MM.1S (cell line): Measurements from ENCODE around the gene KIAA1191.

Experiments
- DNase-seq: peaks from one replicate; pipeline ENCODE4 v3.0.0-alpha.2; 2015
- H2AFZ ChIP-seq: fragments of 300-600 bp; sonication (generic); 2 replicates; pipeline ENCODE4 v1.6.0; 2016; ENCODE audit warnings: antibody characterized with exemption, low read length
- H3F3A ChIP-seq: fragments of 300-600 bp; sonication (generic); 2 replicates; pipeline ENCODE4 v1.6.1; 2016; ENCODE audit warnings: mild to moderate bottlenecking, antibody characterized with exemption, low read length, moderate library complexity, mixed read lengths; ENCODE audit not compliant: insufficient read depth
- H3K27ac ChIP-seq: fragments of 300-600 bp; sonication (generic); 2 replicates; pipeline ENCODE4 v1.5.1; 2016; ENCODE audit warnings: mild to moderate bottlenecking, low read length
- H3K27me3 ChIP-seq: fragments of 300-600 bp; sonication (generic); replicated peaks from 2 replicates; pipeline ENCODE4 v1.6.0; 2016; ENCODE audit warnings: low read length; ENCODE audit not compliant: insufficient read depth
- H3K36me3 ChIP-seq: fragments of 300-600 bp; sonication (generic); replicated peaks from 2 replicates; pipeline ENCODE4 v1.6.1; 2016; ENCODE audit warnings: mild to moderate bottlenecking, low read length, mixed read lengths; ENCODE audit not compliant: insufficient read depth
- H3K4me1 ChIP-seq: fragments of 300-600 bp; sonication (generic); 2 replicates; pipeline ENCODE4 v1.6.1; 2016; ENCODE audit warnings: low read length, mixed read lengths
- H3K4me2 ChIP-seq: fragments of 300-600 bp; sonication (generic); 2 replicates; pipeline ENCODE4 v1.6.0; 2016; ENCODE audit warnings: low read depth, low read length
- H3K4me3 ChIP-seq: fragments of 300-600 bp; sonication (generic); 2 replicates; pipeline ENCODE4 v1.5.1; 2016; ENCODE audit warnings: low read length, mixed read lengths
- H3K79me2 ChIP-seq: fragments of 300-600 bp; sonication (generic); 2 replicates; pipeline ENCODE4 v1.6.1; 2016; ENCODE audit warnings: mixed run types, low read length, mixed read lengths
- H3K9ac ChIP-seq: fragments of 300-600 bp; sonication (generic); 2 replicates; pipeline ENCODE4 v1.6.1; 2016; ENCODE audit warnings: low read length, mixed read lengths
- H3K9me2 ChIP-seq: fragments of 300-600 bp; sonication (generic); replicated peaks from 2 replicates; pipeline ENCODE4 v1.6.1; 2016; ENCODE audit warnings: mild to moderate bottlenecking, low read length, mixed read lengths; ENCODE audit not compliant: insufficient read depth
- H3K9me3 ChIP-seq: fragments of 300-600 bp; sonication (generic); replicated peaks from 2 replicates; pipeline ENCODE4 v1.6.1; 2016; ENCODE audit warnings: mild to moderate bottlenecking, low read length, mixed read lengths; ENCODE audit not compliant: insufficient read depth
- H4K20me1 ChIP-seq: fragments of 300-600 bp; sonication (generic); 2 replicates; pipeline ENCODE4 v1.6.1; 2016; ENCODE audit warnings: mild to moderate bottlenecking, low read length, moderate library complexity, mixed read lengths; ENCODE audit not compliant: insufficient read depth
- CTCF ChIP-seq: fragments of 300-600 bp; sonication (generic); IDR thresholded peaks from 2 replicates; pipeline ENCODE4 v1.5.1; 2016; ENCODE audit warnings: antibody characterized with exemption, low read length, mixed read lengths
- EZH2 ChIP-seq: fragments of 300-600 bp; sonication (generic); optimal IDR thresholded peaks from 2 replicates; pipeline ENCODE3; 2017; ENCODE audit warnings: low read depth, mild to moderate bottlenecking, antibody characterized with exemption, low read length, mixed read lengths
- EZH2phosphoT487 ChIP-seq: fragments of 300-600 bp; sonication (generic); IDR thresholded peaks from 2 replicates; pipeline ENCODE4 v1.6.1; 2018; ENCODE audit warnings: antibody characterized with exemption, low read length

The KIAA1191 gene

GRCh38 chr5:176362233-176362490 is 598 bp upstream of the KIAA1191 start:
- H2AFZ ChIP-seq, result peak overlapping the region; percentile 85
- H3K4me3 ChIP-seq, result peak overlapping the region; percentile 95
- H3K9ac ChIP-seq, result peak overlapping the region; percentile 3; the same call in 1 of the 2 replicates
- no peaks in the 10 kb centered on the region for H3K9me3 ChIP-seq
- TF ChIP-seq EZH2, result no peak
- TF ChIP-seq EZH2phosphoT487, result no peak
- TF ChIP-seq CTCF, result no peak
- DNase-seq, result no peak
- peaks cover 20% of the 10 kb centered on the region for H3K27me3 ChIP-seq
- H4K20me1 ChIP-seq, result no peaks in the 10 kb centered on the region
- no peaks in the 10 kb centered on the region for H3K36me3 ChIP-seq
- no peak overlapping the region for H3K27ac ChIP-seq
- H3K9me2 ChIP-seq, result no peaks in the 10 kb centered on the region
- peaks cover 27% of the 10 kb centered on the region for H3K79me2 ChIP-seq
- peak overlapping the region; percentile 77 for H3K4me2 ChIP-seq
- 0 out of 2 replicates have a peak, but pooled peaks cover 5% of the 10 kb centered on the region for H3K4me1 ChIP-seq
- H3F3A ChIP-seq, result no peaks in the 10 kb centered on the region; the same call in 1 of the 2 replicates

GRCh38 chr5:176360894-176361436 is 599 bp downstream of the KIAA1191 start:
- no peaks in the 10 kb centered on the region for H3K36me3 ChIP-seq
- H3K4me3 ChIP-seq, result peak overlapping the region; percentile 95
- H3K9me2 ChIP-seq, result no peaks in the 10 kb centered on the region
- peak overlapping the region; percentile 79 for H3K9ac ChIP-seq
- H3K79me2 ChIP-seq, result peaks cover 36% of the 10 kb centered on the region
- peak overlapping the region; percentile 86 for H2AFZ ChIP-seq
- H3K27me3 ChIP-seq, result peaks cover 11% of the 10 kb centered on the region
- no peak overlapping the region for H3K27ac ChIP-seq
- DNase-seq, result peak; percentile 11
- H3K4me1 ChIP-seq, result 0 out of 2 replicates have a peak, but pooled peaks cover 5% of the 10 kb centered on the region
- no peak for TF ChIP-seq EZH2
- TF ChIP-seq CTCF, result no peak
- TF ChIP-seq EZH2phosphoT487, result no peak
- H3F3A ChIP-seq, result no peaks in the 10 kb centered on the region; the same call in 1 of the 2 replicates
- no peaks in the 10 kb centered on the region for H4K20me1 ChIP-seq
- H3K9me3 ChIP-seq, result no peaks in the 10 kb centered on the region
- peak overlapping the region; percentile 77 for H3K4me2 ChIP-seq

GRCh38 chr5:176359658-176360057 is 1.9 kb downstream of the KIAA1191 start:
- DNase-seq, result no peak
- H3K9ac ChIP-seq, result no peak overlapping the region
- H2AFZ ChIP-seq, result no peak overlapping the region
- H3K36me3 ChIP-seq, result no peaks in the 10 kb centered on the region
- no peak overlapping the region for H3K4me3 ChIP-seq
- H3F3A ChIP-seq, result no peaks in the 10 kb centered on the region; the same call in 1 of the 2 replicates
- H4K20me1 ChIP-seq, result no peaks in the 10 kb centered on the region
- peaks cover 43% of the 10 kb centered on the region for H3K79me2 ChIP-seq
- no peaks in the 10 kb centered on the region for H3K9me2 ChIP-seq
- H3K27ac ChIP-seq, result no peak overlapping the region
- no peaks in the 10 kb centered on the region for H3K27me3 ChIP-seq
- no peaks in the 10 kb centered on the region for H3K9me3 ChIP-seq
- TF ChIP-seq CTCF (no peak), EZH2phosphoT487 (no peak), EZH2 (no peak)
- no peak overlapping the region for H3K4me2 ChIP-seq
- 0 out of 2 replicates have a peak, but pooled peaks cover 5% of the 10 kb centered on the region for H3K4me1 ChIP-seq
